Panc1 (cell line): ENCODE results near the gene POLR3E. TPM values are rescaled to one million over a fixed set of nuclear protein-coding genes. Genes with fewer than 3 reads are reported as not detected.
A peak's percentile ranks its signal among the peaks of the same experiment; 100 is the strongest.

Experiments
- ATAC-seq: fragments of 200-7000 bp; cut with Tn5 transposase; 2 replicates; pipeline ENCODE4 v1.9.1; 2020; ENCODE audit warnings: mild to moderate bottlenecking, moderate library complexity
- BruUV-seq: library from RNA; stranded (reverse); fragments of 400-500 nt; replicated peaks from 2 replicates; lab custom pipeline; 2021; lab: Mats Ljungman, UMichigan
- CTCF ChIA-PET: fragments of 300-600 bp; sonication (Branson Sonifier 250); formaldehyde crosslinking; loops from one replicate; lab custom pipeline; 2022; ENCODE audit warnings: antibody characterized with exemption; lab: Charles Lee
- POLR2A ChIA-PET: fragments of 300-600 bp; sonication (Branson Sonifier 250); formaldehyde crosslinking; loops from one replicate; lab custom pipeline; 2022; ENCODE audit warnings: antibody characterized with exemption; lab: Charles Lee
- DNase-seq: peaks from one replicate; pipeline ENCODE4 v3.0.0-alpha.2; 2010; ENCODE audit warnings: low read depth, low spot score
- H3K27ac ChIP-seq: 2 replicates; pipeline ENCODE4 v1.5.1; 2011; ENCODE audit warnings: mild to moderate bottlenecking, low read length, inconsistent platforms
- H3K27me3 ChIP-seq: fragments of 200-500 bp; sonication (Bioruptor generic); 2 replicates; pipeline ENCODE4 v1.6.0; 2014; ENCODE audit warnings: low read length, inconsistent platforms; ENCODE audit not compliant: control insufficient read depth, insufficient read depth
- H3K36me3 ChIP-seq: fragments of 200-500 bp; sonication (Bioruptor generic); 2 replicates; pipeline ENCODE4 v1.5.1; 2014; ENCODE audit warnings: inconsistent platforms, mild to moderate bottlenecking, low read length, moderate library complexity; ENCODE audit not compliant: control insufficient read depth, insufficient read depth
- H3K4me1 ChIP-seq: 2 replicates; pipeline ENCODE4 v1.5.1; 2011; ENCODE audit warnings: inconsistent platforms, mild to moderate bottlenecking, low read length, moderate library complexity; ENCODE audit not compliant: control insufficient read depth, insufficient read depth
- H3K4me3 ChIP-seq, 2 experiments: 2 replicates each; pipeline ENCODE4 v1.5.1; 2011 to 2012; ENCODE audit warnings: low read depth in 2 of 2, low read length in 2 of 2, mild to moderate bottlenecking in 2 of 2, inconsistent platforms in 1 of 2, moderate library complexity in 1 of 2
- H3K9me3 ChIP-seq: fragments of 200-500 bp; sonication (Bioruptor generic); 2 replicates; pipeline ENCODE4 v1.5.1; 2014; ENCODE audit warnings: low read depth, mild to moderate bottlenecking, inconsistent platforms, low read length, moderate library complexity; ENCODE audit not compliant: control insufficient read depth, insufficient read depth
- CTCF ChIP-seq: fragments of 450-650 bp; IDR thresholded peaks from 2 replicates; pipeline ENCODE4 v1.5.1; 2017; ENCODE audit warnings: mild to moderate bottlenecking
- POLR2AphosphoS5 ChIP-seq: IDR thresholded peaks from 2 replicates; pipeline ENCODE4 v1.6.1; 2012; ENCODE audit warnings: mild to moderate bottlenecking, low read depth, low read length, moderate library complexity
- REST ChIP-seq, 2 experiments: IDR thresholded peaks; 2 replicates each; pipeline ENCODE4 v1.6.1; 2011 to 2012; ENCODE audit warnings: low read depth in 2 of 2, control low read depth in 1 of 2, low read length in 1 of 2, mild to moderate bottlenecking in 1 of 2, moderate library complexity in 1 of 2; ENCODE audit not compliant: insufficient read depth in 1 of 2
- SIN3A ChIP-seq: IDR thresholded peaks from 2 replicates; pipeline ENCODE4 v1.6.1; 2012; ENCODE audit warnings: low read depth, mild to moderate bottlenecking, low read length, moderate library complexity, borderline replicate concordance; ENCODE audit not compliant: insufficient read depth
- TCF7L2 ChIP-seq: IDR thresholded peaks from 2 replicates; pipeline ENCODE4 v1.6.1; 2011; ENCODE audit warnings: mild to moderate bottlenecking, low read depth, low read length, inconsistent platforms
- in situ Hi-C: cut with HindIII; loops from 2 replicates; pipeline ENCODE4 v1.10.0; 2016; ENCODE audit warnings: low sequenced_read_pairs, low pct_unique_long_range_greater_than_20kb
- intact Hi-C: fragments of 100-400 bp; cut with micrococcal nuclease; formaldehyde crosslinking; loops from one replicate; pipeline ENCODE4 v1.10.0; 2022; ENCODE audit not compliant: unreplicated experiment
- total RNA-seq: library from RNA; stranded (reverse); gene quantifications from one replicate; pipeline ENCODE4 v1.2.1, GENCODE V29; 2021; ENCODE audit not compliant: unreplicated experiment

Gene POLR3E
- total RNA-seq, 1 experiment from 2014 or later, result 45.2 TPM

GRCh38 chr16:22372882-22373661 is 75.9 kb downstream of the POLR3E start:
- peaks cover 42% of the 10 kb centered on the region for H3K4me1 ChIP-seq
- BruUV-seq, result no TSS peak
- in situ Hi-C loops, result no loop called here
- CTCF ChIA-PET, result no interaction called here
- peak overlapping the region; percentile 62 to 84 for H3K4me3 ChIP-seq
- DNase-seq (no peak), ATAC-seq (no peak)
- intact Hi-C loops, result no loop called here
- H3K36me3 ChIP-seq, result peaks cover 6% of the 10 kb centered on the region
- H3K27ac ChIP-seq, result peak overlapping the region; percentile 85
- H3K27me3 ChIP-seq, result no peaks in the 10 kb centered on the region
- POLR2A ChIA-PET, result no interaction called here
- no peak for TF ChIP-seq TCF7L2
- TF ChIP-seq REST (IDR thresholded peaks at IDR 0.05; ENCODE audit: insufficient read depth in 1 of 2, low read depth in 2 of 2, low read length in 1 of 2), result no peak
- no peak for TF ChIP-seq SIN3A
- no peak for TF ChIP-seq CTCF
- no peak for TF ChIP-seq POLR2AphosphoS5
- no peaks in the 10 kb centered on the region for H3K9me3 ChIP-seq

GRCh38 chr16:22373662-22374310 is 76.6 kb downstream of the POLR3E start:
- Histone ChIP-seq H3K27ac (peak overlapping the region; percentile 85), H3K36me3 (peaks cover 6% of the 10 kb centered on the region), H3K9me3 (no peaks in the 10 kb centered on the region), H3K4me1 (peaks cover 38% of the 10 kb centered on the region), H3K4me3 (peak overlapping the region; percentile 62 to 84), H3K27me3 (no peaks in the 10 kb centered on the region)
- peak; percentile 32 for ATAC-seq
- TF ChIP-seq SIN3A, result peak; percentile 61; the same call in 1 of the 2 replicates
- no peak for TF ChIP-seq REST (IDR thresholded peaks at IDR 0.05; ENCODE audit: insufficient read depth in 1 of 2, low read depth in 2 of 2, low read length in 1 of 2)
- no peak for DNase-seq
- POLR2A ChIA-PET, result no interaction called here
- BruUV-seq, result no TSS peak
- intact Hi-C loops (no loop called here), in situ Hi-C loops (no loop called here)
- CTCF ChIA-PET, result no interaction called here
